ENCODE measurements around the gene WDR54.

DNA sequence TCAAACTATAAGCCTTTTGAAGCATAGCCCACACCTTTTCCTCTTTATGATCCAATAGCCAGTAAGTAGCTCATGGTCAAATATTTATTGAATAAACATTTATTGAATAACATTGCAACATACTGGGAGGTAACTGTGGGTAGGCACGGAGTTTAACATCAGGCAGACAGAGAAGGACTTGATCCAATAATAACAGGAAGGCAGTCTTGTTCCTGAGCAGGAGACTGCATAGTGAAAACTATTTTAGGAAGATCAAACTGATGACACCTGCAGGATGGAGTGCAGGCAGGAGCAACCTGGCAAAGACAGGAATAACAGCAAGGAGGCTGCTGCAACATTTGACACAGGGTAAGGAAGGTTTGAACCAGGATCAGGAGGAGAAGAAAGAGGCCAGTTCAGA is 38.3 kb upstream of the WDR54 start:
- TF ChIP-seq, protein P1, sequence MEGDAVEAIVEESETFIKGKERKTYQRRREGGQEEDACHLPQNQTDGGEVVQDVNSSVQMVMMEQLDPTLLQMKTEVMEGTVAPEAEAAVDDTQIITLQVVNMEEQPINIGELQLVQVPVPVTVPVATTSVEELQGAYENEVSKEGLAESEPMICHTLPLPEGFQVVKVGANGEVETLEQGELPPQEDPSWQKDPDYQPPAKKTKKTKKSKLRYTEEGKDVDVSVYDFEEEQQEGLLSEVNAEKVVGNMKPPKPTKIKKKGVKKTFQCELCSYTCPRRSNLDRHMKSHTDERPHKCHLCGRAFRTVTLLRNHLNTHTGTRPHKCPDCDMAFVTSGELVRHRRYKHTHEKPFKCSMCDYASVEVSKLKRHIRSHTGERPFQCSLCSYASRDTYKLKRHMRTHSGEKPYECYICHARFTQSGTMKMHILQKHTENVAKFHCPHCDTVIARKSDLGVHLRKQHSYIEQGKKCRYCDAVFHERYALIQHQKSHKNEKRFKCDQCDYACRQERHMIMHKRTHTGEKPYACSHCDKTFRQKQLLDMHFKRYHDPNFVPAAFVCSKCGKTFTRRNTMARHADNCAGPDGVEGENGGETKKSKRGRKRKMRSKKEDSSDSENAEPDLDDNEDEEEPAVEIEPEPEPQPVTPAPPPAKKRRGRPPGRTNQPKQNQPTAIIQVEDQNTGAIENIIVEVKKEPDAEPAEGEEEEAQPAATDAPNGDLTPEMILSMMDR (IDR thresholded peaks at IDR 0.05), result no peak
- no peak for TF ChIP-seq POLR2A (IDR thresholded peaks at IDR 0.05)
